Measurements from ENCODE around the gene ORMDL2. TPM values are rescaled to one million over a fixed set of nuclear protein-coding genes. Genes with fewer than 3 reads are reported as not detected.

The ORMDL2 gene
- total RNA-seq, 4 donors from 2014 or later, result 9.2 to 13.1 (median 11.9) TPM

Other genes starting within 250 kb of the ORMDL2 start
- gene OR2AP1, start 245.6 kb upstream of the ORMDL2 start, total RNA-seq, result not detected
- gene OR10P1, start 181.1 kb upstream of the ORMDL2 start, total RNA-seq, result not detected
- gene ITGA7, start 110.1 kb upstream of the ORMDL2 start, total RNA-seq, result 100 to 1,000 TPM; 143 to 260 (median 182) TPM
- 100 to 1,000 TPM; 187 to 214 (median 196) TPM for gene BLOC1S1, start 102.0 kb upstream of the ORMDL2 start, total RNA-seq
- 10 to 100 TPM; 18.0 to 57.0 (median 31.9) TPM for gene RDH5, start 97.6 kb upstream of the ORMDL2 start, total RNA-seq
- 100 to 1,000 TPM; 500 to 856 (median 792) TPM for gene CD63, start 89.0 kb upstream of the ORMDL2 start, total RNA-seq
- gene GDF11, start 74.9 kb upstream of the ORMDL2 start, total RNA-seq, result 1 to 10 TPM; 2.8 to 9.8 (median 3.6) TPM
- gene SARNP, start 317 bp upstream of the ORMDL2 start, total RNA-seq, result 10 to 100 TPM; 50.3 to 90.5 (median 63.3) TPM
- 10 to 100 TPM; 16.8 to 38.8 (median 29.0) TPM for gene DNAJC14, start 11.5 kb downstream of the ORMDL2 start, total RNA-seq
- 10 to 100 TPM in 1 of 4 donors, 1 to 10 TPM in 3; 1.4 to 29.5 (median 7.2) TPM for gene MMP19, start 24.9 kb downstream of the ORMDL2 start, total RNA-seq
- 10 to 100 TPM; 20.8 to 30.2 (median 26.8) TPM for gene PYM1, start 109.9 kb downstream of the ORMDL2 start, total RNA-seq
- 10 to 100 TPM; 21.9 to 80.3 (median 37.4) TPM for gene DGKA, start 113.1 kb downstream of the ORMDL2 start, total RNA-seq
- 1 to 10 TPM in 1 of 4 donors, under 1 TPM in 2, not detected in 1; 0.20 to 4.7 (median 0.67) TPM for gene PMEL, start 148.0 kb downstream of the ORMDL2 start, total RNA-seq
- 10 to 100 TPM; 22.1 to 54.4 (median 31.2) TPM for gene CDK2, start 148.8 kb downstream of the ORMDL2 start, total RNA-seq
- gene RAB5B, start 156.0 kb downstream of the ORMDL2 start, total RNA-seq, result 100 to 1,000 TPM; 113 to 169 (median 142) TPM
- 10 to 100 TPM; 17.3 to 30.7 (median 24.0) TPM for gene SUOX, start 179.2 kb downstream of the ORMDL2 start, total RNA-seq
- 1 to 10 TPM; 5.1 to 7.3 (median 6.5) TPM for gene IKZF4, start 203.0 kb downstream of the ORMDL2 start, total RNA-seq
- gene RPS26, start 223.9 kb downstream of the ORMDL2 start, total RNA-seq, result 1,000 to 10,000 TPM in 2 of 4 donors, 100 to 1,000 TPM in 2; 295 to 1,263 (median 759) TPM

All from gastroesophageal sphincter (tissue), 4 donors.